ENCODE data around the gene MTRR.

Gene MTRR

GRCh38 chr5:7868773-7869473 lies at the start of gene MTRR, which contains the start of gene FASTKD3:
TSS of gene MTRR (plus strand) at chr5:7869148. CDS start at chr5:7870795, 1,647 bp downstream.
TSS of gene FASTKD3 (minus strand) at chr5:7869031. CDS start at chr5:7868083, 948 bp downstream.
- DNase-seq, result peak; percentile 92 to 94

- DNase-seq, result no peak
Observed at GRCh38 chr5:7822449-7822848, 46.5 kb upstream of the MTRR start.

DNA sequence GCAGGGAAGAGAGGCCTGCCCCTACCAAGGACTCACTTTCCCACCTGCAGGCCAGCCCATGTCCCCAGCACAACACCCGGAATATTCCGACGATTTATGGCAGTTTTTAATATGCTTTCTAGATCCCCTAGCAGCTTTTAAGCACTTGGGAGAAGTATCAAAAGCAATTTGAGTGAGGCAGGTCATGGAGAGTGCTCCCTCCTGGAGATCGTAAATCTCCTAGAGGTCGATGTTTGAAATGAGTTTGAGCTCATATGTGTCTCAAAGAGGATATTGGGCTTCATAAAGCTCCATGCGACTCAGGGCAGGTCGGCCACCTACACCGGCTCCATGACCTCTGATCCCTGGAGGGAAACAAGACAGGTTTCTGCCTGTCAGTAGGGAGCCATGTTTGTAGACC lies 45.4 kb upstream of the MTRR start:
- DNase-seq, result no peak

- DNase-seq, result no peak
Observed at GRCh38 chr5:7824995-7825394, 44.0 kb upstream of the MTRR start.

DNA sequence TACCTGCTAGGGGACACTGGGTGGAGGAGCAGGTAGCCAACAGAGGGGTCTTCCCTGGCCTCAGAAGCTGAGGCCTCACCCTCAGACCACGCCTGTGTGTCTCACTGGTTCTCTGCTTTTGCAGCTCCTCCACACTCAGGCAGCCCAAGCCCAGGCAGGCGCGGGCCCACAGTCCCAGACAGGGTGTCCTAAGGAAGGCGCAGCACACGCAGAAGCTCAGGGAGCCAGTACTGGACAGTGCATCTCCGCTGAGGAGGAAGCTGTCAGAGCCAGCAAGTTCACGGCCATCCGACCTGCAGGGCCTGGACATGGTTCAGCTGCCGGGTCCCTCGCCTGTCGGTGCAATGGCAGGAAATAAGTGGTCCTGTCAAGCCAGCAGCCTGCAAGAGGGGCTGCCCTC lies 43.3 kb upstream of the MTRR start:
- no peak for DNase-seq

DNA sequence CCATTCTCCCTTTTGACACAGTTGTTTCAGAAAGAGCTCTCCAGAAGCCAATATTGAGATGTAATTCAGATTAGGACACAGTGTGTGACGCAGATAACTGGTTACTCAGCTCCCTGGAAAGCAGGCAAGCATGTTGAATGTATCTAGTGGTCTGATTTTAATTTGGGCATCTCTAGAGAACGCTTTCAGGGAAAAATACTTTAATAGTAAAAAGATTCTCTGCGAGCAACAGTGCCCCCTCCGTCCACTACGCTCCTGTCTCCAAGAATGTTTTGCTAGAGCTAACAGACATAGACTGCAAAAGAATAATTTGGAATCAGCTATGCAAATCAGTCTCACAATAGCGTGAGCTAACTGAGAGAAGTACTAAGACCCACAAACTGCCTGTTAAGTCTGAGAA lies 41.3 kb upstream of the MTRR start:
- DNase-seq, result no peak

DNA sequence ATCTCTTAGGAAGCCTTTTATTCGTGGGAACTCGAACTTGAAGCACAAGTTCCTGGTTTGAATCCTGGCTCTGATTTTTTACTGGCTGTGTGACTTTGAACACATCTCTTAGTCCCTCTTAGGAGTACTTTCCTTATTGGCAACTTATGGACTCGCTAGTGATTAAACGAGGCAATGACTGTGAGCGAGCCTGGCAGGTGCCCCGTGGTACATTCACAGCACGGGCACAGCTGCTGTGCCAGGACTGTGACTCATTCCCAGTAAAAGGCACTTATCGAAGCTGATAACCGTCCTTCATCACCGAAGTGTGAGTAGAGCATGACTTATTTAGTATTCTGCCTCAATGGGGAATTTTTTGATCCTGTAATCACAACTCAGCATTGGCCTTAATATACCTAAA lies 40.7 kb upstream of the MTRR start:
- DNase-seq, result no peak

- no peak for DNase-seq
Observed at GRCh38 chr5:7834982-7835381, 34.0 kb upstream of the MTRR start.

DNA sequence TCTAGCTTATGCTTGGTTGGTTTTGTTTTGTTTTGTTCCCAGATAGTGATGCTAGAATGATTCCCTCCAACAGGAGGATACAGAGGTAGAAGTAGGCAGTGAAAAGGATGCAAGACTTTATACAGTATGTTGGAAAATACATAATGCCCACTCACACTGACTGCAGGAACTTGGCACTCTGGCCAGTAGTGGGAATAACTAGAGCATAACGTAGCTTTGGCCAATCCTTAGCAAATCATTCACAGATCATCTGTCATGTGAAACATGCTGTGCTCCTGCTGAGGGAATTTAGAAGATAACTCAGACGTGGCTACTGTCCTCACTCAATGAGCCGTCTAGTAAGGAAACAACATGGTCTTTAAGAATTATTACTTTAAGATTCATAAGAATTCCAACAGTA lies 31.5 kb upstream of the MTRR start:
- DNase-seq, result no peak

DNA sequence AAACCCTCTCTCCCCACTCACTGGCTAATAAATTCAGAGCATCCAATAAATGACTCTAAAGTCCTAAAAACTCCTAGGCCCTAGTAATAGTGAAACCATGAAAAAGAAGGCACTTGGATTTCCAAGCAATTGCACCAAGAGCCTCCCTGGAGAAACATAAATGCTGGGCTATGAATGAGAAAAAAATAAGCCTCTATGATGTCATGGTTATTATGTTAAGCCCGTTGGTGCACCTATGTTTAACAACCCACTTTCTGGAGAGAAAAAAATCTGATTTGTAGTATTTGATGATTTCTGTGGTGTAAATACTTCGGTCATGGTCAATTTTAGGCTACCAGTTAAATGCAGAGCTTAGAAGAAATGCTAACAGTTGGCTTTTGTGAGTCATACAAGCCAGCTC lies 26.4 kb upstream of the MTRR start:
- no peak for DNase-seq

DNA sequence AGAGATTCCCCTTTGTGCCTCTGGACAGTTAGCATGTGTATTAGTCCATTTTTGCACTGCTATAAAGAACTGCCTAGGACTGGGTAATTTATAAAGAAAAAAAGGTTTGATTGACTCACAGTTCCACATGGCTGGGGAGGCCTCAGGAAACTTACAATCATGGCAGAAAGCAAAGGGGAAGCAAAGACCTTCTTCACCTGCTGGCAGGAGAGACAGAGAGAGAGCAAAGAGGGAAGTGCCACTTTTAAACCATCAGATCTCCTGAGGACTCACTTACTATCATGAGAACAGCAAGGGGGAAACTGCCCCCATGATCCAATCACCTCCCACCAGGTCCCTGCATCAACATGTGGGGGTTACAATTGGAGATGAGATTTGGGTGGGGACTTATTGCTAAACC lies 24.0 kb upstream of the MTRR start:
- DNase-seq, result no peak

DNA sequence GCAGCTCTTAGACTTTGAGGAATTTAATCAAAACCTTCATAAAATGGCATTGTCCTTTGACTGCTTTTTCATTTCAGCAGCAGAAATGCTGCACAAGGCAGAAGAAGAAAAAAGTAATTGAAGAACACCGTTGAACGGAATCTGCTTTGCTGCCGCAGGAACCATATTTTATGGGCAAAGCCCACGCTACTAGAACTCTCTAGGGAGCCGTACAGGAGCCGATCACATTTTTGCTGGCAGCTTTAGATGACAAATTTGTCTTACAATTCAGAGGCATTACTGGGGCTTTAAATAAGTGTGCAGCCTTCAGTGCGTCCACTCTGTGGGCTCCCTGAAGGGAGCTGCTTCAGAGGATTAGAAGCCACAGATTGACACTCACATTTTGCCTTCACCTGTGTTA lies 23.4 kb upstream of the MTRR start:
- DNase-seq, result no peak

GRCh38 chr5:7846327-7846726 lies 22.6 kb upstream of the MTRR start:
- DNase-seq, result no peak

DNA sequence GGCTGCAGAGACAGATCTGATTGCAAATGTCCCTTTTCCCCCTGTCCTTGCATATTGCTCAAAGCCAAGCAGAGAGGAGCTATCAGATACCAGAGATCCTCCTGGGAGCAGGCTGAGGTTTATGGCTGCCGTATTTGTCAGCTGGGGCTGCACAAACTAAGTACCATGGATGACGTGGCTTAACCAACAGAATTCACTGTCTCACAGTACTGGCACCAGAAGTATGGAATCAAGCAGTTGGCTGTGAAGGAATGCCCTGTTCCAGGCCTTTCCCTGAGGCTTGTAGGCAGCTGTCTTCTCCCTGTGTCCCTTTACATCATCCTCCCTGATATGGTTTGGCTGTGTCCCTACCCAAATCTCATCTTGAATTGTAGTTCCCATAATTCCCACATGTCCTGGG lies 20.7 kb upstream of the MTRR start:
- no peak for DNase-seq

GRCh38 chr5:7849681-7850394 lies 19.1 kb upstream of the MTRR start:
- no peak for DNase-seq

GRCh38 chr5:7850395-7851239 lies 18.3 kb upstream of the MTRR start, which contains the start of gene CFAP90:
TSS of gene CFAP90 (minus strand) at chr5:7851133. CDS start at chr5:7851021, 112 bp downstream.
- DNase-seq, result no peak

- no peak for DNase-seq
Observed at GRCh38 chr5:7851240-7851592, 17.7 kb upstream of the MTRR start.

- DNase-seq, result no peak
Observed at GRCh38 chr5:7851617-7852289, 17.2 kb upstream of the MTRR start.

- DNase-seq, result peak in 1 of 2 donors; percentile 3
Observed at GRCh38 chr5:7852542-7852941, 16.4 kb upstream of the MTRR start.

- no peak for DNase-seq
Observed at GRCh38 chr5:7852988-7853387, 16.0 kb upstream of the MTRR start.

DNA sequence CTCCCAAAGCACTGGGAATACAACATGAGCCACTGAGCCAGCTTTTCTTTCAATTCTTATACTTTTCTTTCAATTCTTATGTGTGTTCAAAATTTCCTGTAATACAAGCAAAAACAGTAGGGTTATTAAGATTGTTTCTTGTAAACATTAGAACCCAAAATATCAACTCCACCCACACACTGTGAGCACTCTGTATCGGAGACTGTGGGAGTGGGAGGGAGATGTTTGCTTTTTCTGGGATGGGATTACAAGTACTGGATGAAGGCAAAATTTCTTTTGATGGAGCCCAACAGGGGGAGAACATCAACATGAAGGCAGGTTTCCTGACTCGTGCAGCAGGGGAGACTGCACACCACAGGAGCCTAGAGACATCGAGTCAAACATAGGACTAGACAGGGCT lies 13.3 kb upstream of the MTRR start:
- no peak for DNase-seq

- peak; percentile 15 to 48 for DNase-seq
Observed at GRCh38 chr5:7856855-7857254, 12.1 kb upstream of the MTRR start.

GRCh38 chr5:7857361-7857760 lies 11.6 kb upstream of the MTRR start:
- DNase-seq, result no peak
